PC-3 (cell line): ENCODE data around the gene MAFF. TPM values are rescaled to one million over a fixed set of nuclear protein-coding genes. Genes with fewer than 3 reads are reported as not detected.
"Not testable (repeated sequence)": the region's sequence is repeated elsewhere in the genome, so short reads cannot be mapped to it uniquely, and the experiment has no call there.

ENCODE experiments used
- ATAC-seq: fragments of 200-7000 bp; cut with Tn5 transposase; 2 replicates; pipeline ENCODE4 v1.9.1; 2020; ENCODE audit warnings: mild to moderate bottlenecking, moderate library complexity
- BruUV-seq: library from RNA; stranded (reverse); fragments of 400-500 nt; replicated peaks from 2 replicates; lab custom pipeline; 2021; lab: Mats Ljungman, UMichigan
- CTCF ChIA-PET: fragments of 300-600 bp; sonication (Branson Sonifier 250); formaldehyde crosslinking; loops from one replicate; lab custom pipeline; 2022; ENCODE audit warnings: antibody characterized with exemption; lab: Charles Lee
- POLR2A ChIA-PET: fragments of 300-600 bp; sonication (Branson Sonifier 250); formaldehyde crosslinking; loops from one replicate; lab custom pipeline; 2022; ENCODE audit warnings: antibody characterized with exemption; ENCODE audit not compliant: unreplicated experiment; lab: Charles Lee
- DNase-seq: peaks from one replicate; pipeline ENCODE4 v3.0.0-alpha.2; 2015
- H2AFZ ChIP-seq: fragments of 300-600 bp; sonication (generic); 2 replicates; pipeline ENCODE4 v1.6.0; 2016; ENCODE audit warnings: antibody characterized with exemption, low read length
- H3F3A ChIP-seq: fragments of 300-600 bp; sonication (generic); one replicate; pipeline ENCODE4 v1.6.0; 2017; ENCODE audit warnings: antibody characterized with exemption, low read length, control low read depth, mild to moderate bottlenecking; ENCODE audit not compliant: unreplicated experiment
- H3K27ac ChIP-seq: fragments of 300-600 bp; sonication (generic); 2 replicates; pipeline ENCODE4 v1.5.1; 2016; ENCODE audit warnings: mild to moderate bottlenecking, low read length
- H3K27me3 ChIP-seq: fragments of 300-600 bp; sonication (generic); 2 replicates; pipeline ENCODE4 v1.6.1; 2016; ENCODE audit warnings: low read length, mixed read lengths
- H3K36me3 ChIP-seq: fragments of 300-600 bp; sonication (generic); 2 replicates; pipeline ENCODE4 v1.6.1; 2016; ENCODE audit warnings: low read depth, mixed run types, low read length, mixed read lengths
- H3K4me1 ChIP-seq: fragments of 300-600 bp; sonication (generic); 2 replicates; pipeline ENCODE4 v1.5.1; 2016; ENCODE audit warnings: low read length; ENCODE audit not compliant: insufficient read depth
- H3K4me2 ChIP-seq: fragments of 300-600 bp; sonication (generic); 2 replicates; pipeline ENCODE4 v1.6.0; 2016; ENCODE audit warnings: low read length
- H3K4me3 ChIP-seq: fragments of 300-600 bp; sonication (generic); 2 replicates; pipeline ENCODE4 v1.5.1; 2016; ENCODE audit warnings: mild to moderate bottlenecking, low read length, mixed read lengths
- H3K79me2 ChIP-seq: fragments of 300-600 bp; sonication (generic); 2 replicates; pipeline ENCODE4 v1.6.1; 2017; ENCODE audit warnings: low read length, mixed read lengths
- H3K9ac ChIP-seq: fragments of 300-600 bp; sonication (generic); 2 replicates; pipeline ENCODE4 v1.6.0; 2016; ENCODE audit warnings: mild to moderate bottlenecking, low read length
- H3K9me2 ChIP-seq: fragments of 300-600 bp; sonication (generic); replicated peaks from 2 replicates; pipeline ENCODE4 v1.6.1; 2016; ENCODE audit warnings: mixed run types, low read length, mixed read lengths
- H3K9me3 ChIP-seq: fragments of 300-600 bp; sonication (generic); 2 replicates; pipeline ENCODE4 v1.6.1; 2016; ENCODE audit warnings: low read length, mixed read lengths
- H4K20me1 ChIP-seq: fragments of 300-600 bp; sonication (generic); 2 replicates; pipeline ENCODE4 v1.6.1; 2016; ENCODE audit warnings: low read length, mixed read lengths
- EZH2 ChIP-seq: fragments of 300-600 bp; sonication (generic); IDR thresholded peaks from one replicate; pipeline ENCODE4 v1.6.1; 2017; ENCODE audit warnings: antibody characterized with exemption, mild to moderate bottlenecking, low read length; ENCODE audit not compliant: unreplicated experiment
- EZH2phosphoT487 ChIP-seq: fragments of 300-600 bp; sonication (generic); IDR thresholded peaks from 2 replicates; pipeline ENCODE4 v1.6.1; 2018; ENCODE audit warnings: mild to moderate bottlenecking, antibody characterized with exemption, low read length, borderline replicate concordance
- intact Hi-C: fragments of 100-400 bp; cut with micrococcal nuclease; formaldehyde crosslinking; loops from 2 replicates; pipeline ENCODE4 v1.9.0; 2023
- total RNA-seq: library from RNA; depleted of rRNA; stranded (reverse); fragments of >200 nt; gene quantifications from 2 replicates; pipeline ENCODE4 v1.2.3, GENCODE V29; 2014
- TF ChIP-seq, protein P1 (sequence below): fragments of 300-600 bp; sonication (generic); conservative IDR thresholded peaks from 2 replicates; pipeline ENCODE4 v1.5.1; 2017; ENCODE audit warnings: antibody characterized with exemption, low read depth, mild to moderate bottlenecking, low read length

MAFF gene
- total RNA-seq, 1 experiment from 2014 or later: 72.6 TPM

DNA sequence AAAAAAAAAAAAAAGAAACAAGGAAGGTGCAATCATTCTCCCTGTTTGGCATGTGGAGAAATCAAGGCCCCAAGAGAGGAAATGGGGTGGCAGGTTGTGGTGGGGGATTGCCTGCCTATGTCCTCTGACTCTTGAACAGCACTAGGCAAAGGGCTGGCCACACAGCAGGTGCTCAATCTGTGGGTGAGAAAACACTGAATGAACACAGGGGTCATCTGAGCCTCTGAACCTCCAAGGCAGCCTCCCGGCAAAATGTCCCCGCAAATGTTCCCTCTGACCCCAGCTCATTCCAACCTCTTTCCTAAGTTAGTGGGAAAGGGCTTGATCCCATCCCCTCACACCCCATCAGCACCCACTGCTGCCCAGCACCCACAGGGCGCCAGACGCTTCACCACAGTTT is 24.8 kb upstream of the MAFF start:
- BruUV-seq: no TSS peak
- no peak overlapping the region for H3K4me3 ChIP-seq
- H3K9ac ChIP-seq: no peak overlapping the region
- no peak for ATAC-seq
- no peaks in the 10 kb centered on the region for H3K79me2 ChIP-seq
- DNase-seq: no peak
- intact Hi-C loops: no loop called here
- H3K9me3 ChIP-seq: no peaks in the 10 kb centered on the region
- H3K4me2 ChIP-seq: no peak overlapping the region; the same call in 1 of the 2 replicates
- H3K36me3 ChIP-seq: no peaks in the 10 kb centered on the region
- peaks cover 7% of the 10 kb centered on the region for H3F3A ChIP-seq
- H3K9me2 ChIP-seq: no peaks in the 10 kb centered on the region
- no peaks in the 10 kb centered on the region for H3K27me3 ChIP-seq
- H3K27ac ChIP-seq: peak overlapping the region; percentile 97; the same call in 1 of the 2 replicates
- ChIA-PET POLR2A (no interaction called here), CTCF (interaction anchor here (0.6 kb wide), 1 partner anchor 60 kb away, joined by 3 read pairs; no protein-coding TSS in a partner anchor)
- H4K20me1 ChIP-seq: no peaks in the 10 kb centered on the region
- H3K4me1 ChIP-seq: peaks cover 51% of the 10 kb centered on the region
- no peak overlapping the region for H2AFZ ChIP-seq
- TF ChIP-seq, protein P1, sequence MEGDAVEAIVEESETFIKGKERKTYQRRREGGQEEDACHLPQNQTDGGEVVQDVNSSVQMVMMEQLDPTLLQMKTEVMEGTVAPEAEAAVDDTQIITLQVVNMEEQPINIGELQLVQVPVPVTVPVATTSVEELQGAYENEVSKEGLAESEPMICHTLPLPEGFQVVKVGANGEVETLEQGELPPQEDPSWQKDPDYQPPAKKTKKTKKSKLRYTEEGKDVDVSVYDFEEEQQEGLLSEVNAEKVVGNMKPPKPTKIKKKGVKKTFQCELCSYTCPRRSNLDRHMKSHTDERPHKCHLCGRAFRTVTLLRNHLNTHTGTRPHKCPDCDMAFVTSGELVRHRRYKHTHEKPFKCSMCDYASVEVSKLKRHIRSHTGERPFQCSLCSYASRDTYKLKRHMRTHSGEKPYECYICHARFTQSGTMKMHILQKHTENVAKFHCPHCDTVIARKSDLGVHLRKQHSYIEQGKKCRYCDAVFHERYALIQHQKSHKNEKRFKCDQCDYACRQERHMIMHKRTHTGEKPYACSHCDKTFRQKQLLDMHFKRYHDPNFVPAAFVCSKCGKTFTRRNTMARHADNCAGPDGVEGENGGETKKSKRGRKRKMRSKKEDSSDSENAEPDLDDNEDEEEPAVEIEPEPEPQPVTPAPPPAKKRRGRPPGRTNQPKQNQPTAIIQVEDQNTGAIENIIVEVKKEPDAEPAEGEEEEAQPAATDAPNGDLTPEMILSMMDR: no peak
- TF ChIP-seq EZH2phosphoT487 (no peak), EZH2 (no peak)

DNA sequence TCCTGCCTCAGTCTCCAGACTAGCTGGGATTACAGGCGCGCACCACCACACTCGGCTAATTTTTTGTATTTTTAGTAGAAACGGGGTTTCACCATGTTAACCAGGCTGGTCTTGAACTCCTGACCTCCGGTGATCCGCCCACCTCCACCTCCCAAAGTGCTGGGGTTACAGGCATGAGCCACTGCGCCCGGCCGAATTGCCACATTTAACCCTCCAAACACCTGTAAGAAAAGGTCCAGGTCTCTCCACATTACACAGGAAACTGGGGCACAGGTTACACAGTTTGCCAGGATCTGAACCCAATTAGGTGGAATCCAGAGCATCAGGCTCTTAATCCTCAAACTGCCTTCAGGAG is 24.2 kb upstream of the MAFF start:
- H3K9me3 ChIP-seq, H3F3A ChIP-seq, H3K36me3 ChIP-seq, POLR2A ChIA-PET, H3K79me2 ChIP-seq, ATAC-seq, DNase-seq, H4K20me1 ChIP-seq, H3K9me2 ChIP-seq, BruUV-seq, intact Hi-C loops, H3K27me3 ChIP-seq: not testable (repeated sequence)
- Histone ChIP-seq H2AFZ (peak overlapping the region; percentile 48; the same call in 1 of the 2 replicates), H3K4me2 (peak overlapping the region; percentile 73), H3K9ac (peak overlapping the region; percentile 55), H3K4me1 (peaks cover 53% of the 10 kb centered on the region), H3K27ac (peak overlapping the region; percentile 97), H3K4me3 (peak overlapping the region; percentile 50; the same call in 1 of the 2 replicates)
- CTCF ChIA-PET: interaction anchor here (0.6 kb wide), 1 partner anchor 59 kb away, joined by 3 read pairs; no protein-coding TSS in a partner anchor

DNA sequence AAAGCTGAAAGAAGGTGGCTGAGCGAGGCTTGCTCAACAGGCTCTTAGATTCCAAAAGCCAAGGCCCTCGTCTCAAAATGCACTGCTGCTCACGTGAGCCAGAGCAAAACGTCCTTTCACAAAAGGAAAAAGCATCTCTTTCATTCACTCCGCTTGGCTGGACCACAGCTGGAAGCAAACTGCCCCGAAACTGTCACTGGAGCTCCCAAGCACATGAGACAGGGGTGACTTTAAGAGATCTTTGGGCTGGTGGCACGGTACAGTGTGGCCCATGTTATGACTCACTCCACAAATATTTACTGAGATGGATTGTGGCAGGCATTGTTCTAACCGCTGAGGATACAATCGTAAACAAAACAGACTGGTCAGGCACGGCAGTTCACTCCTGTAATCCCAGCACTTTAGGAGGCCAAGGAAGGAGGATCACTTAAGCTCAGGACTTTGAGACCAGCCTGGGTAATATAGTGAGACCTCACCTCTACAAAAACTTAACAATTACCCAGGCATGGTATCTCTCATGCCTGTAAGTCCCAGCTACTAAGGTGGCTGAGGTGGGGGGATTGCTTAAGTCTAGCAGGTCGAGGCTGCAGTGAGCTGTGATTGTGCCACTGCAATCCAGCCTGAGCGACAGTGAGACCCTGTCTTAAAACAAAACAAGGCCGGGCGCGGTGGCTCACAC is 23.7 kb upstream of the MAFF start:
- CTCF ChIA-PET: interaction anchor here (0.6 kb wide), 1 partner anchor 59 kb away, joined by 3 read pairs; no protein-coding TSS in a partner anchor

DNA sequence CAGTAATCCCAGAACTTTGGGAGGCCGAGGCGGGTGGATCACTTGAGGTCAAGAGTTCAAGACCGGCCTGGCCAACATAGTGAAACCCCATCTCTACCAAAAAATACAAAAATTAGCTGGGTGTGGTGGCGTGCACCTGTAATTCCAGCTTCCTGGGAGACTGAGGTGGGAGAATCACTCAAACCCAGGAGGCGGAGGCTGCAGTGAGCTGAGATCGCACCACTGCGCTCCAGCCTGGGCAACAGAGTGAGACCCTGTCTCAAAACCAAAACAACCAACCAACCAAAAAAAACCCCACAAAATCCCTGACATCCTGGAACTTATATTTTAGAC is 23.2 kb upstream of the MAFF start:
- H3K9me3 ChIP-seq, ATAC-seq, DNase-seq, H2AFZ ChIP-seq, H3K9me2 ChIP-seq, H4K20me1 ChIP-seq, CTCF ChIA-PET, H3K9ac ChIP-seq, H3K36me3 ChIP-seq, H3K27me3 ChIP-seq, POLR2A ChIA-PET, intact Hi-C loops, BruUV-seq, H3F3A ChIP-seq, H3K79me2 ChIP-seq, H3K4me3 ChIP-seq: not testable (repeated sequence)
- Histone ChIP-seq H3K4me2 (peak overlapping the region; percentile 73), H3K4me1 (peaks cover 48% of the 10 kb centered on the region), H3K27ac (peak overlapping the region; percentile 97)

More for the DNA sequence above, 23.7 kb upstream of the MAFF start:
- Histone ChIP-seq H3K27ac (peak overlapping the region; percentile 97), H3K9me3 (no peaks in the 10 kb centered on the region), H3K9ac (peak overlapping the region; percentile 55), H2AFZ (peak overlapping the region; percentile 48; the same call in 1 of the 2 replicates), H3K4me3 (peak overlapping the region; percentile 50; the same call in 1 of the 2 replicates), H3K79me2 (no peaks in the 10 kb centered on the region), H3K27me3 (no peaks in the 10 kb centered on the region), H3K4me2 (peak overlapping the region; percentile 73), H3F3A (peaks cover 7% of the 10 kb centered on the region), H4K20me1 (no peaks in the 10 kb centered on the region), H3K9me2 (no peaks in the 10 kb centered on the region), H3K4me1 (peaks cover 50% of the 10 kb centered on the region), H3K36me3 (no peaks in the 10 kb centered on the region)
- BruUV-seq: no TSS peak
- DNase-seq (peak; percentile 87), ATAC-seq (peak; percentile 65)
- TF ChIP-seq EZH2: no peak
- TF ChIP-seq, protein P1: no peak
- TF ChIP-seq EZH2phosphoT487: no peak
- POLR2A ChIA-PET: no interaction called here
- intact Hi-C loops: no loop called here
